HG03108 (cell line): ENCODE data around the gene ALDH7A1.
"Not testable (repeated sequence)": the region's sequence is repeated elsewhere in the genome, so short reads cannot be mapped to it uniquely, and the experiment has no call there.

Experiments used
- ATAC-seq: cut with Tn5 transposase; IDR thresholded peaks from one replicate; pipeline ENCODE4 v1.9.1; 2021; ENCODE audit warnings: moderate library complexity; ENCODE audit not compliant: unreplicated experiment

ALDH7A1 gene

GRCh38 chr5:126536874-126537273 lies 58.1 kb downstream of the ALDH7A1 start:
- ATAC-seq = no peak

GRCh38 chr5:126535856-126536545 lies 59.0 kb downstream of the ALDH7A1 start:
- ATAC-seq = no peak

GRCh38 chr5:126534553-126534952 lies 60.5 kb downstream of the ALDH7A1 start:
- ATAC-seq = no peak

GRCh38 chr5:126531543-126532120 lies 63.4 kb downstream of the ALDH7A1 start:
- no peak for ATAC-seq

- ATAC-seq = no peak
Observed at GRCh38 chr5:126527892-126528291, 67.1 kb downstream of the ALDH7A1 start.

- no peak for ATAC-seq
Observed at GRCh38 chr5:126527158-126527557, 67.9 kb downstream of the ALDH7A1 start.

GRCh38 chr5:126526493-126526892 lies 68.5 kb downstream of the ALDH7A1 start:
- ATAC-seq = no peak

- ATAC-seq = no peak
Observed at GRCh38 chr5:126525630-126526245, 69.3 kb downstream of the ALDH7A1 start.

- no peak for ATAC-seq
Observed at GRCh38 chr5:126523818-126524510, 71.1 kb downstream of the ALDH7A1 start.

GRCh38 chr5:126521130-126521529 lies 73.9 kb downstream of the ALDH7A1 start:
- ATAC-seq = no peak

GRCh38 chr5:126520593-126520953 lies 74.4 kb downstream of the ALDH7A1 start:
- ATAC-seq = no peak

GRCh38 chr5:126519637-126520592 lies 75.1 kb downstream of the ALDH7A1 start:
- no peak for ATAC-seq

GRCh38 chr5:126519223-126519622 lies 75.8 kb downstream of the ALDH7A1 start:
- ATAC-seq = not testable (repeated sequence)

- ATAC-seq = no peak
Observed at GRCh38 chr5:126516852-126517251, 78.2 kb downstream of the ALDH7A1 start.

- ATAC-seq = no peak
Observed at GRCh38 chr5:126516133-126516532, 78.9 kb downstream of the ALDH7A1 start.

- no peak for ATAC-seq
Observed at GRCh38 chr5:126515337-126515736, 79.7 kb downstream of the ALDH7A1 start.

- ATAC-seq = no peak
Observed at GRCh38 chr5:126514558-126515141, 80.4 kb downstream of the ALDH7A1 start.

GRCh38 chr5:126514131-126514557 lies 80.9 kb downstream of the ALDH7A1 start:
- ATAC-seq = no peak

GRCh38 chr5:126513703-126514102 lies 81.3 kb downstream of the ALDH7A1 start:
- ATAC-seq = no peak

GRCh38 chr5:126513302-126513701 lies 81.7 kb downstream of the ALDH7A1 start:
- ATAC-seq = no peak
